OCI-LY7 (cell line): ENCODE data around the gene EOLA1.
"Not testable (repeated sequence)": the region's sequence is repeated elsewhere in the genome, so short reads cannot be mapped to it uniquely, and the experiment has no call there.

ENCODE experiments used
- EZH2phosphoT487 ChIP-seq: fragments of 200-600 bp; sonication (generic); IDR thresholded peaks from 2 replicates; pipeline ENCODE4 v1.6.1; 2018; ENCODE audit warnings: low read depth, borderline replicate concordance, mild to moderate bottlenecking, mixed run types, antibody characterized with exemption, low read length, moderate library complexity, mixed read lengths
- TF ChIP-seq, protein P1 (sequence below): fragments of 200-600 bp; sonication (generic); conservative IDR thresholded peaks from 2 replicates; pipeline ENCODE4 v1.5.1; 2014; ENCODE audit warnings: mild to moderate bottlenecking, antibody characterized with exemption, low read length, moderate library complexity, mixed read lengths

- TF ChIP-seq, protein P1, sequence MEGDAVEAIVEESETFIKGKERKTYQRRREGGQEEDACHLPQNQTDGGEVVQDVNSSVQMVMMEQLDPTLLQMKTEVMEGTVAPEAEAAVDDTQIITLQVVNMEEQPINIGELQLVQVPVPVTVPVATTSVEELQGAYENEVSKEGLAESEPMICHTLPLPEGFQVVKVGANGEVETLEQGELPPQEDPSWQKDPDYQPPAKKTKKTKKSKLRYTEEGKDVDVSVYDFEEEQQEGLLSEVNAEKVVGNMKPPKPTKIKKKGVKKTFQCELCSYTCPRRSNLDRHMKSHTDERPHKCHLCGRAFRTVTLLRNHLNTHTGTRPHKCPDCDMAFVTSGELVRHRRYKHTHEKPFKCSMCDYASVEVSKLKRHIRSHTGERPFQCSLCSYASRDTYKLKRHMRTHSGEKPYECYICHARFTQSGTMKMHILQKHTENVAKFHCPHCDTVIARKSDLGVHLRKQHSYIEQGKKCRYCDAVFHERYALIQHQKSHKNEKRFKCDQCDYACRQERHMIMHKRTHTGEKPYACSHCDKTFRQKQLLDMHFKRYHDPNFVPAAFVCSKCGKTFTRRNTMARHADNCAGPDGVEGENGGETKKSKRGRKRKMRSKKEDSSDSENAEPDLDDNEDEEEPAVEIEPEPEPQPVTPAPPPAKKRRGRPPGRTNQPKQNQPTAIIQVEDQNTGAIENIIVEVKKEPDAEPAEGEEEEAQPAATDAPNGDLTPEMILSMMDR = not testable (repeated sequence)
- not testable (repeated sequence) for TF ChIP-seq EZH2phosphoT487
Measured at GRCh38 chrX:149550454-149550853, 9.6 kb downstream of the EOLA1 start.
